ENCODE results near the gene WDR86.

Gene WDR86

GRCh38 chr7:151408839-151409666, 785 bp downstream of the WDR86 start:
- Histone ChIP-seq H3K9ac (ENCODE audit: low read length) (no peak overlapping the region), H3F3A (ENCODE audit: insufficient read depth, low read length) (no peaks in the 10 kb centered on the region), H3K36me3 (ENCODE audit: insufficient read depth, low read length) (no peaks in the 10 kb centered on the region), H3K27me3 (ENCODE audit: insufficient read depth, low read length) (0 out of 2 replicates have a peak, but pooled peaks cover 2% of the 10 kb centered on the region), H3K4me2 (ENCODE audit: low read length) (peak overlapping the region; percentile 39; the same call in 1 of the 2 replicates), H3K4me1 (ENCODE audit: insufficient read depth, low read length, severe bottlenecking) (peaks cover 21% of the 10 kb centered on the region), H3K27ac (ENCODE audit: low read depth, low read length, poor library complexity, severe bottlenecking) (no peak overlapping the region), H4K20me1 (ENCODE audit: insufficient read depth, low read length) (no peaks in the 10 kb centered on the region), H3K79me2 (ENCODE audit: insufficient read depth, low read length) (no peaks in the 10 kb centered on the region), H3K4me3 (ENCODE audit: low read depth, low read length, poor library complexity, severe bottlenecking) (no peak overlapping the region), H2AFZ (ENCODE audit: low read length) (no peak overlapping the region), H3K9me2 (ENCODE audit: low read depth, low read length) (no peaks in the 10 kb centered on the region), H3K9me3 (ENCODE audit: low read length) (no peaks in the 10 kb centered on the region)
- TF ChIP-seq EZH2 (IDR thresholded peaks at IDR 0.05; ENCODE audit: borderline replicate concordance, low read length) (no peak), CTCF (IDR thresholded peaks at IDR 0.05; ENCODE audit: low read length) (peak; percentile 28; the same call in 1 of the 2 replicates)

- no peak for TF ChIP-seq CTCF (IDR thresholded peaks at IDR 0.05; ENCODE audit: low read length)
- no peak for TF ChIP-seq EZH2 (IDR thresholded peaks at IDR 0.05; ENCODE audit: borderline replicate concordance, low read length)
- peaks cover 27% of the 10 kb centered on the region for H3K4me1 ChIP-seq (ENCODE audit: insufficient read depth, low read length, severe bottlenecking)
- H3K27ac ChIP-seq (ENCODE audit: low read depth, low read length, poor library complexity, severe bottlenecking), result no peak overlapping the region
- H3F3A ChIP-seq (ENCODE audit: insufficient read depth, low read length), result no peaks in the 10 kb centered on the region
- H3K9ac ChIP-seq (ENCODE audit: low read length), result no peak overlapping the region
- no peaks in the 10 kb centered on the region for H4K20me1 ChIP-seq (ENCODE audit: insufficient read depth, low read length)
- no peaks in the 10 kb centered on the region for H3K36me3 ChIP-seq (ENCODE audit: insufficient read depth, low read length)
- H3K9me2 ChIP-seq (ENCODE audit: low read depth, low read length), result no peaks in the 10 kb centered on the region
- no peak overlapping the region for H2AFZ ChIP-seq (ENCODE audit: low read length)
- no peaks in the 10 kb centered on the region for H3K9me3 ChIP-seq (ENCODE audit: low read length)
- 0 out of 2 replicates have a peak, but pooled peaks cover under 1% of the 10 kb centered on the region for H3K27me3 ChIP-seq (ENCODE audit: insufficient read depth, low read length)
- no peaks in the 10 kb centered on the region for H3K79me2 ChIP-seq (ENCODE audit: insufficient read depth, low read length)
- no peak overlapping the region for H3K4me3 ChIP-seq (ENCODE audit: low read depth, low read length, poor library complexity, severe bottlenecking)
- H3K4me2 ChIP-seq (ENCODE audit: low read length), result peak overlapping the region; percentile 39; the same call in 1 of the 2 replicates
Observed at GRCh38 chr7:151408498-151408838, 1.4 kb downstream of the WDR86 start.

GRCh38 chr7:151406886-151407583, 2.8 kb downstream of the WDR86 start:
- H3K27ac ChIP-seq (ENCODE audit: low read depth, low read length, poor library complexity, severe bottlenecking), result no peak overlapping the region
- no peak overlapping the region for H3K4me2 ChIP-seq (ENCODE audit: low read length)
- peaks cover 37% of the 10 kb centered on the region for H3K4me1 ChIP-seq (ENCODE audit: insufficient read depth, low read length, severe bottlenecking)
- no peaks in the 10 kb centered on the region for H3K36me3 ChIP-seq (ENCODE audit: insufficient read depth, low read length)
- H3K9me2 ChIP-seq (ENCODE audit: low read depth, low read length), result no peaks in the 10 kb centered on the region
- H3K4me3 ChIP-seq (ENCODE audit: low read depth, low read length, poor library complexity, severe bottlenecking), result no peak overlapping the region
- no peaks in the 10 kb centered on the region for H3K79me2 ChIP-seq (ENCODE audit: insufficient read depth, low read length)
- no peaks in the 10 kb centered on the region for H3F3A ChIP-seq (ENCODE audit: insufficient read depth, low read length)
- H4K20me1 ChIP-seq (ENCODE audit: insufficient read depth, low read length), result no peaks in the 10 kb centered on the region
- no peak overlapping the region for H3K9ac ChIP-seq (ENCODE audit: low read length)
- no peaks in the 10 kb centered on the region for H3K27me3 ChIP-seq (ENCODE audit: insufficient read depth, low read length)
- TF ChIP-seq CTCF (IDR thresholded peaks at IDR 0.05; ENCODE audit: low read length) (no peak), EZH2 (IDR thresholded peaks at IDR 0.05; ENCODE audit: borderline replicate concordance, low read length) (no peak)
- no peaks in the 10 kb centered on the region for H3K9me3 ChIP-seq (ENCODE audit: low read length)
- H2AFZ ChIP-seq (ENCODE audit: low read length), result no peak overlapping the region
